ENCODE measurements around the gene SLC12A9. TPM values are rescaled to one million over a fixed set of nuclear protein-coding genes. Genes with fewer than 3 reads are reported as not detected.

Gene SLC12A9
- polyA plus RNA-seq, 1 donor = 26.0 TPM

- peak overlapping the region; percentile 85 for H3K4me3 ChIP-seq (ENCODE audit: low read length)
- peaks cover 12% of the 10 kb centered on the region for H3K4me1 ChIP-seq (ENCODE audit: control insufficient read depth, insufficient read depth, low read length)
- H3K36me3 ChIP-seq (ENCODE audit: control insufficient read depth, insufficient read depth, low read length) = peaks cover 47% of the 10 kb centered on the region
- peak overlapping the region; percentile 95 for H3K27ac ChIP-seq (ENCODE audit: low read length)
- H3K9me3 ChIP-seq (ENCODE audit: control insufficient read depth, low read depth, low read length) = no peaks in the 10 kb centered on the region
- no CpG with 5 or more reads among the region's 8 CpGs for WGBS (ENCODE audit: insufficient coverage, low lambda C conversion rate)
- no peak for DNase-seq
- no peaks in the 10 kb centered on the region for H3K27me3 ChIP-seq (ENCODE audit: control insufficient read depth, insufficient read depth, low read length)
These were observed 21.7 kb downstream of the SLC12A9 start for GRCh38 chr7:100874300-100874576.

GRCh38 chr7:100874577-100875355, 22.3 kb downstream of the SLC12A9 start, which contains the start of gene SRRT:
Gene SRRT, plus strand, starts transcription at chr7:100875103. Its CDS starts 488 bp downstream, at chr7:100875591.
- Histone ChIP-seq H3K27me3 (ENCODE audit: control insufficient read depth, insufficient read depth, low read length) (no peaks in the 10 kb centered on the region), H3K9me3 (ENCODE audit: control insufficient read depth, low read depth, low read length) (no peaks in the 10 kb centered on the region), H3K4me3 (ENCODE audit: low read length) (peak within 1 kb of the TSS; percentile 85), H3K4me1 (ENCODE audit: control insufficient read depth, insufficient read depth, low read length) (peaks cover 12% of the 10 kb centered on the region), H3K36me3 (ENCODE audit: control insufficient read depth, insufficient read depth, low read length) (peaks cover 50% of the 10 kb centered on the region), H3K27ac (ENCODE audit: low read length) (peak within 1 kb of the TSS; percentile 95)
- no CpG with 5 or more reads among the region's 79 CpGs for WGBS (ENCODE audit: insufficient coverage, low lambda C conversion rate)
- peak; percentile 98 for DNase-seq

GRCh38 chr7:100875356-100875751, 22.8 kb downstream of the SLC12A9 start:
- no CpG with 5 or more reads among the region's 39 CpGs for WGBS (ENCODE audit: insufficient coverage, low lambda C conversion rate)
- DNase-seq = peak in 1 of 2 donors; percentile 55
- H3K4me1 ChIP-seq (ENCODE audit: control insufficient read depth, insufficient read depth, low read length) = peaks cover 12% of the 10 kb centered on the region

GRCh38 chr7:100878013-100878412, 25.5 kb downstream of the SLC12A9 start:
- Histone ChIP-seq H3K27ac (ENCODE audit: low read length) (no peak overlapping the region), H3K9me3 (ENCODE audit: control insufficient read depth, low read depth, low read length) (no peaks in the 10 kb centered on the region), H3K4me3 (ENCODE audit: low read length) (no peak overlapping the region), H3K4me1 (ENCODE audit: control insufficient read depth, insufficient read depth, low read length) (peaks cover 12% of the 10 kb centered on the region), H3K36me3 (ENCODE audit: control insufficient read depth, insufficient read depth, low read length) (peaks cover 56% of the 10 kb centered on the region), H3K27me3 (ENCODE audit: control insufficient read depth, insufficient read depth, low read length) (no peaks in the 10 kb centered on the region)
- DNase-seq = no peak
- 40% methylated on average over 1 of the region's 7 CpGs for WGBS (ENCODE audit: insufficient coverage, low lambda C conversion rate)

More at GRCh38 chr7:100875356-100875751, 22.8 kb downstream of the SLC12A9 start:
- Histone ChIP-seq H3K9me3 (ENCODE audit: control insufficient read depth, low read depth, low read length) (no peaks in the 10 kb centered on the region), H3K4me3 (ENCODE audit: low read length) (peak overlapping the region; percentile 85), H3K27me3 (ENCODE audit: control insufficient read depth, insufficient read depth, low read length) (no peaks in the 10 kb centered on the region), H3K27ac (ENCODE audit: low read length) (peak overlapping the region; percentile 95), H3K36me3 (ENCODE audit: control insufficient read depth, insufficient read depth, low read length) (peaks cover 48% of the 10 kb centered on the region)

GRCh38 chr7:100878685-100879084, 26.2 kb downstream of the SLC12A9 start:
- Histone ChIP-seq H3K4me3 (ENCODE audit: low read length) (no peak overlapping the region), H3K36me3 (ENCODE audit: control insufficient read depth, insufficient read depth, low read length) (peaks cover 58% of the 10 kb centered on the region), H3K27me3 (ENCODE audit: control insufficient read depth, insufficient read depth, low read length) (no peaks in the 10 kb centered on the region), H3K27ac (ENCODE audit: low read length) (no peak overlapping the region), H3K9me3 (ENCODE audit: control insufficient read depth, low read depth, low read length) (no peaks in the 10 kb centered on the region), H3K4me1 (ENCODE audit: control insufficient read depth, insufficient read depth, low read length) (peaks cover 12% of the 10 kb centered on the region)
- no CpG with 5 or more reads among the region's 6 CpGs for WGBS (ENCODE audit: insufficient coverage, low lambda C conversion rate)
- DNase-seq = no peak

- Histone ChIP-seq H3K4me1 (ENCODE audit: control insufficient read depth, insufficient read depth, low read length) (peaks cover 5% of the 10 kb centered on the region), H3K36me3 (ENCODE audit: control insufficient read depth, insufficient read depth, low read length) (peaks cover 63% of the 10 kb centered on the region), H3K4me3 (ENCODE audit: low read length) (no peak overlapping the region), H3K9me3 (ENCODE audit: control insufficient read depth, low read depth, low read length) (no peaks in the 10 kb centered on the region), H3K27ac (ENCODE audit: low read length) (no peak overlapping the region), H3K27me3 (ENCODE audit: control insufficient read depth, insufficient read depth, low read length) (no peaks in the 10 kb centered on the region)
- WGBS (ENCODE audit: insufficient coverage, low lambda C conversion rate) = no CpG with 5 or more reads among the region's 11 CpGs
- DNase-seq = no peak
These were observed 27.3 kb downstream of the SLC12A9 start for GRCh38 chr7:100879685-100880261.

- Histone ChIP-seq H3K36me3 (ENCODE audit: control insufficient read depth, insufficient read depth, low read length) (peaks cover 72% of the 10 kb centered on the region), H3K4me1 (ENCODE audit: control insufficient read depth, insufficient read depth, low read length) (peaks cover 5% of the 10 kb centered on the region)
- DNase-seq = no peak
These were observed 28.1 kb downstream of the SLC12A9 start for GRCh38 chr7:100880645-100881044.

GRCh38 chr7:100881136-100881535, 28.6 kb downstream of the SLC12A9 start:
- Histone ChIP-seq H3K27me3 (ENCODE audit: control insufficient read depth, insufficient read depth, low read length) (no peaks in the 10 kb centered on the region), H3K27ac (ENCODE audit: low read length) (no peak overlapping the region), H3K4me1 (ENCODE audit: control insufficient read depth, insufficient read depth, low read length) (peaks cover 5% of the 10 kb centered on the region), H3K4me3 (ENCODE audit: low read length) (no peak overlapping the region), H3K36me3 (ENCODE audit: control insufficient read depth, insufficient read depth, low read length) (peaks cover 77% of the 10 kb centered on the region), H3K9me3 (ENCODE audit: control insufficient read depth, low read depth, low read length) (no peaks in the 10 kb centered on the region)
- DNase-seq = no peak
- 100% methylated on average over 1 of the region's 20 CpGs for WGBS (ENCODE audit: insufficient coverage, low lambda C conversion rate)

More at GRCh38 chr7:100880645-100881044, 28.1 kb downstream of the SLC12A9 start:
- Histone ChIP-seq H3K27me3 (ENCODE audit: control insufficient read depth, insufficient read depth, low read length) (no peaks in the 10 kb centered on the region), H3K27ac (ENCODE audit: low read length) (no peak overlapping the region), H3K4me3 (ENCODE audit: low read length) (no peak overlapping the region), H3K9me3 (ENCODE audit: control insufficient read depth, low read depth, low read length) (no peaks in the 10 kb centered on the region)
- WGBS (ENCODE audit: insufficient coverage, low lambda C conversion rate) = no CpG with 5 or more reads among the region's 7 CpGs

GRCh38 chr7:100882201-100882600, 29.7 kb downstream of the SLC12A9 start:
- Histone ChIP-seq H3K9me3 (ENCODE audit: control insufficient read depth, low read depth, low read length) (no peaks in the 10 kb centered on the region), H3K36me3 (ENCODE audit: control insufficient read depth, insufficient read depth, low read length) (peaks cover 87% of the 10 kb centered on the region), H3K27ac (ENCODE audit: low read length) (no peak overlapping the region), H3K27me3 (ENCODE audit: control insufficient read depth, insufficient read depth, low read length) (no peaks in the 10 kb centered on the region), H3K4me3 (ENCODE audit: low read length) (no peak overlapping the region), H3K4me1 (ENCODE audit: control insufficient read depth, insufficient read depth, low read length) (no peaks in the 10 kb centered on the region)
- no CpG with 5 or more reads among the region's 9 CpGs for WGBS (ENCODE audit: insufficient coverage, low lambda C conversion rate)
- no peak for DNase-seq

- H3K27me3 ChIP-seq (ENCODE audit: control insufficient read depth, insufficient read depth, low read length) = no peaks in the 10 kb centered on the region
- H3K9me3 ChIP-seq (ENCODE audit: control insufficient read depth, low read depth, low read length) = no peaks in the 10 kb centered on the region
- H3K4me3 ChIP-seq (ENCODE audit: low read length) = no peak overlapping the region
- WGBS (ENCODE audit: insufficient coverage, low lambda C conversion rate) = 100% methylated on average over 1 of the region's 24 CpGs
- peaks cover 90% of the 10 kb centered on the region for H3K36me3 ChIP-seq (ENCODE audit: control insufficient read depth, insufficient read depth, low read length)
- DNase-seq = no peak
- no peak overlapping the region for H3K27ac ChIP-seq (ENCODE audit: low read length)
- peaks cover 3% of the 10 kb centered on the region for H3K4me1 ChIP-seq (ENCODE audit: control insufficient read depth, insufficient read depth, low read length)
These were observed 30.4 kb downstream of the SLC12A9 start for GRCh38 chr7:100882785-100883526.

All from large intestine (tissue), 3 donors.